IPS DF 6.9 (cell line): ENCODE results near the gene TMEM100.

ENCODE experiments used
- DNase-seq: peaks from one replicate; pipeline ENCODE4 v3.0.0-alpha.2; 2013; ENCODE audit warnings: low read depth, low spot score
- H3K27ac ChIP-seq: one replicate; pipeline ENCODE4 v1.5.1; 2013; ENCODE audit warnings: low read length, control low read depth
- H3K27me3 ChIP-seq: 2 replicates; pipeline ENCODE4 v1.6.1; 2013; ENCODE audit warnings: mild to moderate bottlenecking, low read length; ENCODE audit not compliant: control insufficient read depth, insufficient read depth
- H3K36me3 ChIP-seq: 2 replicates; pipeline ENCODE4 v1.6.1; 2013; ENCODE audit warnings: low read length; ENCODE audit not compliant: control insufficient read depth, insufficient read depth
- H3K4me1 ChIP-seq: 2 replicates; pipeline ENCODE4 v1.6.1; 2013; ENCODE audit warnings: low read length; ENCODE audit not compliant: control insufficient read depth, insufficient read depth
- H3K4me3 ChIP-seq: 2 replicates; pipeline ENCODE4 v1.5.1; 2013; ENCODE audit warnings: mild to moderate bottlenecking, low read length
- H3K9me3 ChIP-seq: 2 replicates; pipeline ENCODE4 v1.6.1; 2013; ENCODE audit warnings: low read length, inconsistent platforms; ENCODE audit not compliant: control insufficient read depth, insufficient read depth
- WGBS: extraction: QIAGEN DNeasy Blood & Tissue Kit; methylation state at CpG from one replicate; pipeline ENCODE4 v1.1.7; 2013; ENCODE audit warnings: mixed read lengths, missing lambda C conversion rate; ENCODE audit not compliant: insufficient read length, insufficient coverage; 5-methylcytosine and 5-hydroxymethylcytosine counted together

The TMEM100 gene

GRCh38 chr17:55745258-55745657 lies 22.6 kb upstream of the TMEM100 start:
- no peaks in the 10 kb centered on the region for H3K9me3 ChIP-seq
- WGBS, result no CpG with 5 or more reads among the region's 1 CpG

GRCh38 chr17:55743103-55743679 lies 20.5 kb upstream of the TMEM100 start:
- no peaks in the 10 kb centered on the region for H3K4me1 ChIP-seq
- no CpG with 5 or more reads among the region's 3 CpGs for WGBS
- H3K9me3 ChIP-seq, result no peaks in the 10 kb centered on the region
- H3K36me3 ChIP-seq, result no peaks in the 10 kb centered on the region
- no peak overlapping the region for H3K27ac ChIP-seq
- H3K27me3 ChIP-seq, result no peaks in the 10 kb centered on the region
- H3K4me3 ChIP-seq, result no peak overlapping the region
- no peak for DNase-seq

More at GRCh38 chr17:55745258-55745657, 22.6 kb upstream of the TMEM100 start:
- Histone ChIP-seq H3K27ac (no peak overlapping the region), H3K36me3 (no peaks in the 10 kb centered on the region), H3K27me3 (no peaks in the 10 kb centered on the region), H3K4me1 (no peaks in the 10 kb centered on the region), H3K4me3 (no peak overlapping the region)
- DNase-seq, result no peak

GRCh38 chr17:55742272-55743102 lies 19.8 kb upstream of the TMEM100 start:
- H3K4me3 ChIP-seq, result no peak overlapping the region
- H3K9me3 ChIP-seq, result no peaks in the 10 kb centered on the region
- H3K36me3 ChIP-seq, result no peaks in the 10 kb centered on the region
- no peaks in the 10 kb centered on the region for H3K27me3 ChIP-seq
- DNase-seq, result no peak
- no peaks in the 10 kb centered on the region for H3K4me1 ChIP-seq
- no CpG with 5 or more reads among the region's 12 CpGs for WGBS
- no peak overlapping the region for H3K27ac ChIP-seq

DNA sequence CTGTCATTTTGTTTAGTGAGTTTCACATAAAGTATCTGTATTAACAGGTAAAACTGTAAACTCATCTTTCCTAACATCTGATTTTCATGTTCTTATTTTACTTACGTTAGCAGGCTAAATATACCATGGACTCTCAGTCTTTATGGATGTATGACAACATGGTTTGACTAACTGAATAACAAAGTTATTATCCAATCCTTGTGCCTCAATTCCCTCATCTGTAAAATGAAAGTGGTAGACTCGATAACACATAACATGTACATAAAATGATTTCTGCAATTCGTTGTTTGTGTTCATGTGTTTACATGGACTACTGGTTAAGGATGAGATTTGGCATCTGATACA lies 18.7 kb upstream of the TMEM100 start:
- H3K27ac ChIP-seq, result no peak overlapping the region
- H3K36me3 ChIP-seq, result no peaks in the 10 kb centered on the region
- WGBS, result no CpG with 5 or more reads among the region's 3 CpGs
- H3K4me3 ChIP-seq, result no peak overlapping the region
- H3K9me3 ChIP-seq, result no peaks in the 10 kb centered on the region
- no peak for DNase-seq
- H3K27me3 ChIP-seq, result no peaks in the 10 kb centered on the region
- no peaks in the 10 kb centered on the region for H3K4me1 ChIP-seq

GRCh38 chr17:55740511-55741355 lies 18.1 kb upstream of the TMEM100 start:
- no peak overlapping the region for H3K4me3 ChIP-seq
- H3K9me3 ChIP-seq, result no peaks in the 10 kb centered on the region
- no peaks in the 10 kb centered on the region for H3K36me3 ChIP-seq
- H3K4me1 ChIP-seq, result no peaks in the 10 kb centered on the region
- no peak overlapping the region for H3K27ac ChIP-seq
- WGBS, result no CpG with 5 or more reads among the region's 10 CpGs
- no peaks in the 10 kb centered on the region for H3K27me3 ChIP-seq
- DNase-seq, result no peak

GRCh38 chr17:55737976-55738501 lies 15.4 kb upstream of the TMEM100 start:
- H3K4me1 ChIP-seq, result 0 out of 2 replicates have a peak, but pooled peaks cover 1% of the 10 kb centered on the region

GRCh38 chr17:55735731-55736405 lies 13.2 kb upstream of the TMEM100 start:
- no peak overlapping the region for H3K4me3 ChIP-seq
- no peak for DNase-seq
- H3K27me3 ChIP-seq, result no peaks in the 10 kb centered on the region
- H3K27ac ChIP-seq, result no peak overlapping the region
- H3K9me3 ChIP-seq, result no peaks in the 10 kb centered on the region
- no CpG with 5 or more reads among the region's 5 CpGs for WGBS
- H3K36me3 ChIP-seq, result no peaks in the 10 kb centered on the region
- peaks cover 5% of the 10 kb centered on the region; the same call in 1 of the 2 replicates for H3K4me1 ChIP-seq

More at GRCh38 chr17:55737976-55738501, 15.4 kb upstream of the TMEM100 start:
- H3K27ac ChIP-seq, result no peak overlapping the region
- no peaks in the 10 kb centered on the region for H3K27me3 ChIP-seq
- H3K9me3 ChIP-seq, result no peaks in the 10 kb centered on the region
- H3K36me3 ChIP-seq, result no peaks in the 10 kb centered on the region
- no peak for DNase-seq
- no peak overlapping the region for H3K4me3 ChIP-seq
- no CpG with 5 or more reads among the region's 4 CpGs for WGBS

DNA sequence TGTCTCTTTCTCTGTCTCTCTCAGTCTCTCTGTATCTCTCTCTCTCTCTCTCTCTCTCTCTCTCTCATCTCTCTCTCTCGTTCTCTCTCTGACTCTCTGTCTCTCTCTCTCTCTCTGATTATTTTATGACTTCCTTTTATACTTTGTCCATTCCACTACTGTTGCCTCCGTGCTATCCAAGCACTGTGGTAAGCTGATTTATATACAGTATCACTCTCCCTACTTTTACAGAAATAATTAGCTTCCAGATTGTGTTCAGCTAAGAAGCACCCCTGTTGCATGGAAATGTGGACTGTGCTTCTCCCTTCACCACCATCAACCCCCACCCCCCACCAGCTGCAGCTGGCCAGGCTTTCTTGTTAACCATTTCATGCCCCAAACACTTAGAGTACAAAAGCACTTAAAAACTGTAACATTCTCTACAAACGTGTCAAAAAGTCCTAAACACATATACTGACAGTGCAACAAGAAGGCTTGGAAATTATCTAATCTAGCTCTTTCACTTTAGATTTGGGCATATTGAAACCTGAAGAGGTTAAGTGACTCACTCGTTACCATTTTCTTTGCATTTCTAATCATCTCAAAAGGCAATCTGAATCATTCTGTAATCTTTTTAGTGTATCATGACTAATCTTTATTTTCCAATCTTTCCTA lies 11.6 kb upstream of the TMEM100 start:
- Histone ChIP-seq H3K27me3 (no peaks in the 10 kb centered on the region), H3K36me3 (no peaks in the 10 kb centered on the region), H3K9me3 (no peaks in the 10 kb centered on the region), H3K4me3 (no peak overlapping the region), H3K27ac (no peak overlapping the region), H3K4me1 (peaks cover 5% of the 10 kb centered on the region; the same call in 1 of the 2 replicates)
- DNase-seq, result no peak
- no CpG with 5 or more reads among the region's 4 CpGs for WGBS

- Histone ChIP-seq H3K4me3 (no peak overlapping the region), H3K36me3 (no peaks in the 10 kb centered on the region), H3K27ac (no peak overlapping the region), H3K4me1 (peaks cover 5% of the 10 kb centered on the region; the same call in 1 of the 2 replicates), H3K9me3 (no peaks in the 10 kb centered on the region), H3K27me3 (no peaks in the 10 kb centered on the region)
- WGBS, result no CpG with 5 or more reads among the region's 10 CpGs
- DNase-seq, result no peak
Observed at GRCh38 chr17:55731586-55732250, 9.1 kb upstream of the TMEM100 start.
